ENCODE results near the gene AMPH.
"Not testable (repeated sequence)": the region's sequence is repeated elsewhere in the genome, so short reads cannot be mapped to it uniquely, and the experiment has no call there.

Gene AMPH

DNA sequence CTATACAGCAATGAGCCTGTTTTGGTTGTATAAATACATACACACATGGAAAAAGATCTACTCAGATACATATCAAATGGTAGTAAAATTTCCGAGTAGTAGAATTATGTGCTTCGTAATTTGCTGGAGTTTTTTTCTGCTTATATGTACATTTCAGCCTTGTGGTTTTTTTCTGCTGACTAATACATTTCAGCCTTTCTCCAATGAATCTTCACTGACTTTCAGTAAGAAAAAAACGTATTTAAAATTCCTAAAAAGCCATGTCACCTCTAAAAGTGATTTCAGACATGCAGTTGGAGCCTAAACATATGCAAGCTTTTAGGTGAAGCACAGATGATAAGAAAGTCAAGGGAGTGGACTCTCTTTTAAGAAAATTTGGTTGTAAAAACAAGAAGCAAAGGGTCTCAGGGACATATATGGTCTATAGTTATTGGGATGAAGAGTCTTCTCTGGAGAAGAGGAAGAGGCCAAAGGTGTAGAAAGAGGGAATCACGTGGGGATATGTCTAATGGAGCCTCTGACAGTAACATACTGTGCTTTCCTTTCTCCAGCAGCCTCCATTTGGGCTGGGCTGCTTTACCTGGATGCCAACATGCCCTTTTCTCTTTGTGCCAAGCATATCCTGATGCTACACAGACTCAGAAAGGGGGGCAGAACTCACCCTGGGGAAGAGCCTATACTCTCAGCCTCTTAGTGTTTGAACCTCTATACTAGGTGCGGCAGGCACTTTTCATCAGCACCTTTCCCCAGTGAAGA lies 2.4 kb downstream of the AMPH start:
- no peak for DNase-seq (ENCODE audit: low spot score)

DNA sequence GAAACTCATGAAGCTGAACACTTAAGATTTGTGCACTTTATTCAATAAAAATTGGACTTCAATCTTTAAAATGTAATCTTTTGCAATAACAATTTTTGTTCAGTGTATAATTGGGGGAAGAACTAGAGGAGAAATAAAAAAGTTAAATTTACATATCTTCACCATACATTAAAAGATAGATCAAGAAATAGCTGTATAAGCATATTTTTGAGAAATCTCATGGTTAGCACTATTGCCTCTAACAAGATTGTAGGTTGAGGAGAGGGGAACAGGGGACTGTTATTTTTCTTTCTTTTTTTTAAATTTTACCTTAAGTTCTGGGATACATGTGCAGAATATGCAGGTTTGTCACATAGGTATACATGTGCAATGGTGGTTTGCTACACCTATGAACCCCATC lies 5.3 kb downstream of the AMPH start:
- DNase-seq (ENCODE audit: low spot score): no peak

DNA sequence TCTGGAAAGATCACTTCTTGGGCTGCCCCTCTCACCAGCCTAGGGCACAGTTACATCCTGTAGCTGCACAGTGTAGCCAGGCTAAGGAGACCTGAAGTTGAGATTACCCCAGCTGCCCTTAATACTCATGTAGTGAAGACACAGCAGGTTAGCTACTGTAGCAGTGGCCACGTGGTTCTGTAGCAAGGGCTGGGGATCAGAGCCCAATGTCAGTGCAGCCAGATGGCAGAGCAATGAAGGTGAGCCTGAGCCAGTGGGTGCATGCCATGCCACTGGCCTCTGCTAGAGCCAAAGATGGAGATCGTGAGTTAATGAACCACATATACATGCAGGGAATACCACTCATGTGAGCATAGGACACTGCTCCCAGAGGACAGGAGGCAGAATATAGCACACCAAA lies 15.5 kb downstream of the AMPH start:
- no peak for DNase-seq (ENCODE audit: low spot score)

GRCh38 chr7:38607466-38607865 lies 23.7 kb downstream of the AMPH start:
- no peak for DNase-seq (ENCODE audit: low spot score)

DNA sequence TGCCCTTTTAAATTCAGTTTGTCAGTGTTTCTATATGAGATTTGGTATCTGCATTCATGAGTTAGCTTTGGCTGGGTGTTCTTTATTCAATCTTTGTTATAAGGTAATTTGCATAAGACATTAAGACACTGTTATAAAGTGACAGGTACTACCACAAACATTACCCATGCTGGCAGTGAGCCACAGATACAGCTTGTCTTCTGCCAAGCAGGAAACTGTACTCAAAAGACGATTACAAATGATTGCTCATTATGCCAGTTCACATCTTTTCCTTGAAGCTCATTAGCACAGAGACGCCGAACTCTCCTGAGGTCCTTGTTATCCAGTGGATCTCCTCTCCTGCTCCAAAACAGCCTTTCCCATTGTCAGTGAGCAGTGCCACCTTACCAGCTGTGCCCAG lies 30.4 kb downstream of the AMPH start:
- no peak for DNase-seq (ENCODE audit: low spot score)

DNA sequence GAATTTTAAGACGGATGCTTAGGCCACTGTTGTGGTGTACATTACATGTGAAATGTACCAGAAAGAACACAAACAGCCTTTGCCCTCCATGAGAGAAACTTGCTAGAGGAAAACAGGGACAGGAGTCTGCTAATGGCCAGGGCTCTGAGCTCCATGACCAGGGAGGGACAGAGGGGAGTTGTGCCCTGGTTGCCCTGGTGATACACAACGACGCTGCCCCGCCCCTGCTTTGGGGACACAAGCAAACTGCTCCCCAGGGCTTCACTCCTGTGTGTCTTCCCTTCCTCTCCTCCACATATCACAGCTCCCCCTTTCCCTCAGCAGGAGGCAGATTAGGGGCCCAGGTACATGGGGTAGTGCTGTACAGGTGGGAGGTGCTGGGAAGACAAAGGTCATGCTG lies 36.2 kb downstream of the AMPH start:
- DNase-seq (ENCODE audit: low spot score): no peak

- DNase-seq (ENCODE audit: low spot score): no peak
Observed at GRCh38 chr7:38592737-38593288, 38.4 kb downstream of the AMPH start.

DNA sequence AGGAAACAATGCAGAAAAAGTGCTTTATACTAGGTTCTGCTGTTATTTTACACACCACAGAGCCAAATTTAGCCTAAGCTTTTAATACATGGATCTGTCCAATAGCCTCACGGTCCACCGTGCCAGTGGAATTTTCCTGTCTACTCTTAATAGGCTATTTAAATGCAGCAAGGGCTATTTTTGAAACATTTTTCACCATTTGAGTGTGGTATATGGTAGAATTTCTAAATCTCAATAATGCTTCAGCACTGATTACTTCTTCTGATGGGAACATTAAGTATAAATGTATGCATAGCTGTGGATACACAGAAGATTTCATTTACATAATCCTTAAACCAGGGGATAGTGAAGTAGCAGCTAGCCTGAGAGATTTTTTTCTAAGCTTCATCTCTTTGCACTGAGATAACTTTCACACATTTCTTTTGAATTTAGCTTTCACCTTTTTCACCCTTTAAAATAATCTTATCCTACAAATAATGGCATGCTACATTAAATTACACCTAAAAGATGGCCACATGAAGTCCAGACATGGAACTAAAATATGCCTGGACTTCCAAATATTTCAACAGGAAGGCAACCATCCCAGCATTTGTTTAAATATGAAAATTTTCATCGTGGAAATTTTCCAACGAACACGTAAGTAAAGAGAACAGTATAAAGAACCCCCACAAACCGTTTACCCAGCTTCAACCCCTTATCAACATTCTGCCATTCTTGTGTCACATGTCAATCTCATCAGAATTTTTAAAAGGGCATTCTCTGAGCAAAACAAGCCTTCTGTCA lies 45.4 kb downstream of the AMPH start:
- no peak for DNase-seq (ENCODE audit: low spot score)

GRCh38 chr7:38584443-38585210 lies 46.5 kb downstream of the AMPH start:
- no peak for DNase-seq (ENCODE audit: low spot score)

DNA sequence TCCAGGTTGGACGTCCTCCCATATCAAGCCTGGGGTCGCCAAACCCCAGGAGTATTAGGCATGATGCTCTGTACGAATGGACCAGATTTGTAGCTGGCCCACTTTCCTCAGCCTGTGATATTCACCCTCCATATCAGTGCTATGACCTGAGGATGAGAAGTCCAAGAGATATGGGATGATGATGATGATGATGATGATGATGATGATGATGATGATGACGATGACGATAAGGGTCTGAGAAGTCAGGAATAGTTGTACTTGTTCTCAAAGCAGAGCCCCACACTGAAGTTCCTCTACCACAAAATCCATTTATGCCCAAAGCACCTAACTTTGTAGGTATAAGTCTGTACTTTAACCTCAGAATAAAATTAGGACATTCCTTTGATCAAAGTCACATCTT lies 50.7 kb downstream of the AMPH start:
- DNase-seq (ENCODE audit: low spot score): no peak

DNA sequence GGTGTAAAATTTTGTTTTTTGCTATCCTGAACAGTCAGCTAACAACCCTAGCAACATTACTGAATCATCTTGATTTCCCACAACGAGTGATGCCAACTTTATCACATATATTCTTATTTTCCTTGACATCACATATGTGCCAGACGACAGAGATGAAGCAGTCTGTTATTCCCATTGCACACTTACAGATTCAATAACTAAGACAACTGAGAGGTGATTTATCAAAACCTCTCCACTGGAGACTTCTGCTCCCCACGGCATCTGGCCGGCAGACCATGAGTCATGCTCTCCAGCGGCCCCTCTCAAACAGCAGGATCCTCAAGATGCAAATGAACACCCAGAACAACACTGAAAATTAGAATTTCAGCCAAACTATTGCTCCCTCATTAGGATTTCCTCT lies 57.1 kb downstream of the AMPH start:
- DNase-seq (ENCODE audit: low spot score): no peak

GRCh38 chr7:38571620-38572019 lies 59.6 kb downstream of the AMPH start:
- not testable (repeated sequence) for DNase-seq (ENCODE audit: low spot score)

DNA sequence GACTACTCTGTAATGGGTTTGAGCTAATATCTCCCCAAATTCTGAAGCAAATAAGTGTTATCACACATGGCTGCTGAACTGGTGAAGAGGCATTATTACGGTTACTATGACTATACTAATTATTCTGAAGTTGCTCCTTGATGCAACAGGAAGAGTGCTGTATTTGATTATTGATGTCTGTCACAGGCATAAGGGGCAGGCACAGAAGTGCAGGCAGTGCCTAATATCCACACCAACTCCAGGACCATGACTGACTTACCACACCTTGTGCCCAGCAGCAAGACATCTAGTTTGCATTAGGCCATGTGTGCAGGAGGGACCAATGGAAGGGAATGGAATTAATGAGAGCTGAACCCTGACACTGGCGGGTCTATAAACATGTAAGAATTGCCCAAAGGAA lies 62.7 kb downstream of the AMPH start:
- no peak for DNase-seq (ENCODE audit: low spot score)

- no peak for DNase-seq (ENCODE audit: low spot score)
Observed at GRCh38 chr7:38565289-38565688, 65.9 kb downstream of the AMPH start.

- no peak for DNase-seq (ENCODE audit: low spot score)
Observed at GRCh38 chr7:38563741-38564140, 67.4 kb downstream of the AMPH start.

DNA sequence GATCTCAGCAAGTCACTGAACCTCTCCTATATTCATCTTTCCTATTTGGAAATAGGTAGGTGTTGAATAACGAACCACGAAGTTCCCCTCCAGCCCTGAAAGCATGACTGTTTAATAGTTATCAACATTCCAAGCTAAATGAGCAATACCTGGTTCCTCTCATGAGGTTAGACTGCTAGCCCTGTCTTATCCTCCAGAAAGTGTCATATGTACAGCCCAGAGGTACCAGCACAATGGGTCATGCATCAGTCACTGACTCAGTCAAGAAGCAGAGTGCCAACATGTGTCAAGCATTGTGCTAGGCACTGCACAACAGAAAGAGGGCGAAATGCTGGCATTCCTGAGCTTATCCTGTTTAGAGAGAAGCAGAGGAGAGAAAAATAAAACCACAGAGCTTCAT lies 70.0 kb downstream of the AMPH start:
- no peak for DNase-seq (ENCODE audit: low spot score)

GRCh38 chr7:38558761-38559345 lies 72.3 kb downstream of the AMPH start:
- no peak for DNase-seq (ENCODE audit: low spot score)

DNA sequence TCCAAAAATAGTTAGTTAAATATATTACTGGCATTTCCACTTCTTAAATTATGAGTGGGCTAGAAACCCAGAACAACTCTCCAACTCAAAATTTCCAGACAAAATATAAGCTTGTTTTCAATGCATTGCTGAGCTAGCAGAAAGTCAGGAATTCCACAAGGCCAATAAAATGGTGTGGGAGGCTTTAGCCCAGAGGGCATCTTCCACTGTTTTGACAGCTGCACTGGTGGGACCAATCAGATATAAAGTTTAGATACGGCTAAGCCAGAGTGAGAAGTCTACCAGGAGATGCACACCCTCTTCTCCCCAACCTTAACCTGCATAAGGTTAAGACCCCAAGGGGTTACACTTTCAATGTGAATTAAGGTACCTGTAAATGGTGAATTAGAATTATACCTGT lies 76.6 kb downstream of the AMPH start:
- no peak for DNase-seq (ENCODE audit: low spot score)

- no peak for DNase-seq (ENCODE audit: low spot score)
Observed at GRCh38 chr7:38550836-38551235, 80.3 kb downstream of the AMPH start.

- no peak for DNase-seq (ENCODE audit: low spot score)
Observed at GRCh38 chr7:38548605-38549004, 82.6 kb downstream of the AMPH start.

DNA sequence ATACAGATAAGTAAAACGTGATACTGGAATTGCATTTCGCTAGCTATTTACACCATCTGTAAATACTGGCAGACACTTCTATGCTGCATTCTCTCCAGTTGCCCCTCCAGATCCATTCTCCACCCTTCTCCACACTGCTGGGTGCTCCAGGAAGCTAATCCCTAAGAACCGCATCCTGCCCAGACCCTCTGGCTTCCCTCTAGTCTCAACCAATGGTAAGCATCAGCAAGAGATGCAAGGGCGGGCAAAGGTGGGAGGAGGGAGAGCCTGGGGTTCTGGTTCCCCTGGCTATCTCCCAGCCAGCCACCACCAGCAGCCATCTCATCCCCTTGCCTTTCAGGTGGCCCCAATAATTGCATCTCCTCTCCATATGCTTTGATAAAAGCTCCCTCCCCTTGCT lies 84.4 kb downstream of the AMPH start:
- no peak for DNase-seq (ENCODE audit: low spot score)

DNA sequence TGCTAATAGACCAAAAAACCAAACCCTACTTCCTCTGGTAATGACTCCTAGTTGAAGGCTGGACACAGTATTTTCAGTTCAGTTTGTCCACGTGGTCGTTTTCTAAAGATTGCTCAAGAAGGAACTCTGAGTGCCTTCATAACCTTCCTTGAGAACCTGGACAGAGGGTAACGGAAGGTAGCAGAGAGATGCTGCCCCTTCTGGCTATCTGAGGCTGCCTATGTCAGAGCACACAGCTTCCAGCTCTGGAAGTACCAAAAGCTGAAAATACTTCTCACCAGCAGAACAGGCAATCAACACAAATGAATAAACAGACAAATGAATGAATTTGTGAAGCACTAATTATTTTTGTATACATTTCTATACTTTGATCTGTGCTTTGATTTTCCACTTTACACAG lies 85.2 kb downstream of the AMPH start:
- DNase-seq (ENCODE audit: low spot score): no peak

Data from hematopoietic multipotent progenitor cell treated with erythropoietin and hydrocortisone succinate and interleukin-3 and kit ligand, for 15 days (in vitro differentiated cells).